Measurements from ENCODE around the gene PRKCA. TPM values are rescaled to one million over a fixed set of nuclear protein-coding genes. Genes with fewer than 3 reads are reported as not detected.

The PRKCA gene
- total RNA-seq, 4 donors from 2014 or later = 3.9 to 12.1 (median 7.0) TPM

- TF ChIP-seq CTCF (IDR thresholded peaks at IDR 0.05; ENCODE audit: low read depth) = no peak
Measured at GRCh38 chr17:66751771-66752170, 449.4 kb downstream of the PRKCA start.

GRCh38 chr17:66752411-66752810 is 450.0 kb downstream of the PRKCA start:
- TF ChIP-seq CTCF (IDR thresholded peaks at IDR 0.05; ENCODE audit: low read depth) = no peak

GRCh38 chr17:66753126-66753920 is 450.9 kb downstream of the PRKCA start:
- TF ChIP-seq CTCF (IDR thresholded peaks at IDR 0.05; ENCODE audit: low read depth) = no peak

GRCh38 chr17:66755101-66755943 is 452.9 kb downstream of the PRKCA start:
- TF ChIP-seq CTCF (IDR thresholded peaks at IDR 0.05; ENCODE audit: low read depth) = no peak

- no peak for TF ChIP-seq CTCF (IDR thresholded peaks at IDR 0.05; ENCODE audit: low read depth)
Measured at GRCh38 chr17:66755944-66756290, 453.5 kb downstream of the PRKCA start.

GRCh38 chr17:66760324-66760723 is 457.9 kb downstream of the PRKCA start:
- TF ChIP-seq CTCF (IDR thresholded peaks at IDR 0.05; ENCODE audit: low read depth) = no peak

- no peak for TF ChIP-seq CTCF (IDR thresholded peaks at IDR 0.05; ENCODE audit: low read depth)
Measured at GRCh38 chr17:66762276-66762675, 459.9 kb downstream of the PRKCA start.
